NT2/D1 (cell line): ENCODE results near the gene ELFN2.

Source experiments
- SUZ12 ChIP-seq: IDR thresholded peaks from 2 replicates; pipeline ENCODE4 v1.6.1; 2011; ENCODE audit not compliant: insufficient read length, insufficient read depth; ENCODE audit errors: extremely low read depth
- YY1 ChIP-seq: IDR thresholded peaks from 2 replicates; pipeline ENCODE4 v1.6.1; 2011; ENCODE audit not compliant: insufficient read length, insufficient read depth

DNA sequence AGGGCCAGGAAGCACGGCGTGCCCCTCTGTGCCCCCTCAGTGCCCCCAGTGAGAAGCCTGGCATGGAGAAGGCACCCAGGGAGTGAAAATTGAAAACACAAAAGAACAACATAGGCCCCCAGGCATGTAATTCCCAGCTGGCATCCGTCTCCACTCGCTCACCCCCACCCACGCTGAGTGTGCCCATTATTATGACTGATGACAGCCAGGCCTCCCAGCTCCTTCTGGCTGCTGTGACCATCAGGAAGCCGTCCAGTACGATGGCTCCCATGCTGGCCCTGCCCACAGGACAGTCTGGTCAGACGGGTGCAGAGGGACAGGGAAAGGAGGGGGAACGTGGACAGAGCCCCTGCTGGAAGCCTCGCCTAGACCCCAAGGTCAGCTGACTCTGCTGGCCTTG, 30.1 kb downstream of the ELFN2 start:
- no peak for TF ChIP-seq YY1
- no peak for TF ChIP-seq SUZ12
